SK-N-MC (cell line): ENCODE results near the gene AKAP6.

Experiments used
- EZH2 ChIP-seq: fragments of 200-600 bp; sonication (generic); IDR thresholded peaks from one replicate; pipeline ENCODE4 v1.6.1; 2017; ENCODE audit warnings: antibody characterized with exemption
- POLR2AphosphoS5 ChIP-seq: IDR thresholded peaks from 2 replicates; pipeline ENCODE4 v1.6.1; 2012; ENCODE audit warnings: mild to moderate bottlenecking, low read depth, low read length, borderline replicate concordance

DNA sequence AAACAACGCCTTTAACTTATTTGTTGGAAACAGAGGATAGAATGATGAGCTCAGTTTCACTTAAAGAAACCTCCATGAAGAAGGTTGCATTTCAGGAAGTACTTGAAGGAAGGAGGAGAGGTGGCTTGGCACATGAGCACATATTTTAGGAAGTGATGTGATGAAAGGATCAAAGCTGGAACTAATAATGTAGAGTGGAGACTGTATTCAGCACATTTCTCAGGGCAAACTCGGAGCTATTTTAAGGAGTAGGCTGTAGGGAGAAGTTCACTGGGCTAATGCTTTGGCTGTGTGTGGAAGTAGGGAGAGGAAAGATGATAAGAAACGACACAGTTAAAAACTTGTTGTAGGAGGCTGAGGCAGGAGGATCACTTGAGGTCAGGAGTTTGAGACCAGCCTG is 272.8 kb downstream of the AKAP6 start:
- TF ChIP-seq POLR2AphosphoS5 (no peak), EZH2 (no peak)
